Mesothelial cell of epicardium (in vitro differentiated cells): Measurements from ENCODE around the gene TLR3. TPM values are rescaled to one million over a fixed set of nuclear protein-coding genes. Genes with fewer than 3 reads are reported as not detected.

Experiments
- DNase-seq, 2 experiments: peaks; one replicate each; pipeline ENCODE4 v3.0.0; 2021; ENCODE audit warnings: low spot score in 2 of 2; ENCODE audit not compliant: unreplicated experiment in 2 of 2
- H3K27ac Mint-ChIP-seq: 2 replicates; pipeline ENCODE4 v1.8.0; 2021; ENCODE audit warnings: mixed read lengths
- H3K27me3 Mint-ChIP-seq: 2 replicates; pipeline ENCODE4 v1.8.0; 2021; ENCODE audit warnings: low read depth, mixed read lengths
- H3K36me3 Mint-ChIP-seq: 2 replicates; pipeline ENCODE4 v1.8.0; 2021; ENCODE audit warnings: mixed read lengths
- H3K4me1 Mint-ChIP-seq: 2 replicates; pipeline ENCODE4 v1.8.0; 2021; ENCODE audit warnings: mixed read lengths
- H3K4me3 Mint-ChIP-seq: 2 replicates; pipeline ENCODE4 v1.8.0; 2021; ENCODE audit warnings: mild to moderate bottlenecking, moderate library complexity, mixed read lengths
- H3K9me3 Mint-ChIP-seq: 2 replicates; pipeline ENCODE4 v1.8.0; 2021; ENCODE audit warnings: mixed read lengths
- total RNA-seq: library from RNA; stranded (reverse); gene quantifications from 3 replicates; pipeline ENCODE4 v1.2.1, GENCODE V29; 2021
- TF ChIP-seq, protein P1 (sequence below): fragments of 200-600 bp; sonication (generic); IDR thresholded peaks from one replicate; pipeline ENCODE4 v1.5.0; 2021; ENCODE audit warnings: antibody characterized with exemption; ENCODE audit not compliant: unreplicated experiment

TLR3 gene
- total RNA-seq, 1 donor from 2014 or later, result 9.2 TPM

DNA sequence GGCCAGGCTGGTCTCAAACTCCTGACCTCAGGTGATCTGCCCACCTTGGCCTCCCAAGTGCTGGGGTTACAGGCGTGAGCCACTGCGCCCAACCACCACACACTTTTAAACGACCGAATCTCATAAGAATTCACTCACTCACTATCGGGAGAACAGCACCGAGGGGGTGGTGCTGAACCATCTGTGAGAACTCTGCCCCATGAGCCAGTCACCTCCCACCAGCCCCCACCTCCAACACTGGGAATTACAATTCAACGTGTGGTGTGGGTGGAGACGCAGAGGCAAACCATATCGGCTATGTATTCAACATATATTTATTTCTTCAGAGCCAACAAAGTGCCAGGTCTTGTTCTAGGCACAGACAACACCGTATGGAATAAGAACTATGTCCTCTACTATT, 3.6 kb downstream of the TLR3 start:
- no peaks in the 10 kb centered on the region for H3K27me3 Mint-ChIP-seq
- H3K27ac Mint-ChIP-seq, result no peak overlapping the region
- peaks cover 21% of the 10 kb centered on the region for H3K4me1 Mint-ChIP-seq
- peaks cover 5% of the 10 kb centered on the region for H3K9me3 Mint-ChIP-seq
- no peak overlapping the region for H3K4me3 Mint-ChIP-seq
- DNase-seq, result no peak
- peaks cover 7% of the 10 kb centered on the region for H3K36me3 Mint-ChIP-seq
- TF ChIP-seq, protein P1, sequence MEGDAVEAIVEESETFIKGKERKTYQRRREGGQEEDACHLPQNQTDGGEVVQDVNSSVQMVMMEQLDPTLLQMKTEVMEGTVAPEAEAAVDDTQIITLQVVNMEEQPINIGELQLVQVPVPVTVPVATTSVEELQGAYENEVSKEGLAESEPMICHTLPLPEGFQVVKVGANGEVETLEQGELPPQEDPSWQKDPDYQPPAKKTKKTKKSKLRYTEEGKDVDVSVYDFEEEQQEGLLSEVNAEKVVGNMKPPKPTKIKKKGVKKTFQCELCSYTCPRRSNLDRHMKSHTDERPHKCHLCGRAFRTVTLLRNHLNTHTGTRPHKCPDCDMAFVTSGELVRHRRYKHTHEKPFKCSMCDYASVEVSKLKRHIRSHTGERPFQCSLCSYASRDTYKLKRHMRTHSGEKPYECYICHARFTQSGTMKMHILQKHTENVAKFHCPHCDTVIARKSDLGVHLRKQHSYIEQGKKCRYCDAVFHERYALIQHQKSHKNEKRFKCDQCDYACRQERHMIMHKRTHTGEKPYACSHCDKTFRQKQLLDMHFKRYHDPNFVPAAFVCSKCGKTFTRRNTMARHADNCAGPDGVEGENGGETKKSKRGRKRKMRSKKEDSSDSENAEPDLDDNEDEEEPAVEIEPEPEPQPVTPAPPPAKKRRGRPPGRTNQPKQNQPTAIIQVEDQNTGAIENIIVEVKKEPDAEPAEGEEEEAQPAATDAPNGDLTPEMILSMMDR, result no peak

- Mint-ChIP-seq H3K4me3 (no peak overlapping the region), H3K9me3 (peaks cover 5% of the 10 kb centered on the region), H3K4me1 (peaks cover 28% of the 10 kb centered on the region), H3K27me3 (no peaks in the 10 kb centered on the region), H3K36me3 (peaks cover 7% of the 10 kb centered on the region), H3K27ac (no peak overlapping the region)
- TF ChIP-seq, protein P1, result no peak
- no peak for DNase-seq
These were observed 5.2 kb downstream of the TLR3 start for GRCh38 chr4:186074189-186074588.

DNA sequence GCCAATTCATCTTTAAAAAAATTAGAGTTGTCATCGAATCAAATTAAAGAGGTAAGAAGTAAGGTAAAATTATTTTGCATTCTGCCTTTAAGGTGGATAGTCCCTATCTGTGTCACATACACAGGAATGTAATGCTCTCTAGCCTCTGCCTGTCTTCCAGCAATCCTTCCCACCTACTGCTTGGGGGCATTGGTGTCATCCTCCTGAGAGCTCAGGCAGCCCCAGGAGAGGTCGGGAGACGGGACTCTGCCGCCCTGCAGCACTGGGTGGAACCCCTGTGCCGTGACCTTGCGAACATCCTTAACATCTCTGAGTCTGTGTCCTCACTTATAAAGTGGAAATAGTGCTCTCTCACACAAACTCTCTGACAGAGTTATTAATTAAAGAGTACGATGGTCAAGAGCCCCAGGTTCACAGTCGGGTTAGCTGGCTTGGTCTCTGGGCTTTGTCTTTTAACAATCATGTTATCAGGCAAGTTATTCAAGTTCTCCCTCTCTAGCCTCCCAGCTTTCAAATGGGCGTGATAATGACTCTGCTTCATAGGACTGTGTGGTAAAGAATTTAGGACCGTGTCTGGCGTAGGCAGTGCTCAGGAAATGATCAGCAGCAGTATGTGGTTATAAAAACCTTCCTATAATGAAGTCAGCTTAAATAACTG, 10.2 kb downstream of the TLR3 start:
- Mint-ChIP-seq H3K4me3 (peak overlapping the region; percentile 32), H3K27ac (peak overlapping the region; percentile 81), H3K9me3 (no peaks in the 10 kb centered on the region), H3K27me3 (no peaks in the 10 kb centered on the region), H3K36me3 (peaks cover 20% of the 10 kb centered on the region), H3K4me1 (peaks cover 27% of the 10 kb centered on the region)
- TF ChIP-seq, protein P1, result no peak
- DNase-seq, result no peak

DNA sequence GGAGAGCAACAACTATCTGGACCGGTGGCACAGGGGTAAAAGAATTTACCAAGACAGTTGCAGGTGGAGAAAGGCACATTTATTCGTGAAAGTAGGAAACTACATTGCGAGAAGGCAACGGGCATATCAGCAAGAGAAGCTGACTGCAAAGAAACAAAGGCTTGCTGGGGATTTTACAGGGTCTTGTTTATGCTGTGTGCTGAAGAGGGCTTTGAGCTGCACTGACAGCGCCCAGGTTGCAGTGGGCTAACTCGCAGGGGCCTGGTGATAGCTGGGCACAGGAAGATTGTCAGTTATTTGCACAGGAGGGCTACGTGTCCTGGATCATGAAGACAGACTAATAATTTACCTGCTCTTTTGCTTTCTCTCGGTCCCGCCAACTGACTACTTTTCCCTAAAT, 10.7 kb downstream of the TLR3 start:
- H3K27me3 Mint-ChIP-seq, result no peaks in the 10 kb centered on the region
- TF ChIP-seq, protein P1, result no peak
- H3K4me1 Mint-ChIP-seq, result peaks cover 27% of the 10 kb centered on the region
- H3K36me3 Mint-ChIP-seq, result peaks cover 20% of the 10 kb centered on the region
- peak overlapping the region; percentile 32 for H3K4me3 Mint-ChIP-seq
- peak overlapping the region; percentile 81 for H3K27ac Mint-ChIP-seq
- no peaks in the 10 kb centered on the region for H3K9me3 Mint-ChIP-seq
- no peak for DNase-seq

DNA sequence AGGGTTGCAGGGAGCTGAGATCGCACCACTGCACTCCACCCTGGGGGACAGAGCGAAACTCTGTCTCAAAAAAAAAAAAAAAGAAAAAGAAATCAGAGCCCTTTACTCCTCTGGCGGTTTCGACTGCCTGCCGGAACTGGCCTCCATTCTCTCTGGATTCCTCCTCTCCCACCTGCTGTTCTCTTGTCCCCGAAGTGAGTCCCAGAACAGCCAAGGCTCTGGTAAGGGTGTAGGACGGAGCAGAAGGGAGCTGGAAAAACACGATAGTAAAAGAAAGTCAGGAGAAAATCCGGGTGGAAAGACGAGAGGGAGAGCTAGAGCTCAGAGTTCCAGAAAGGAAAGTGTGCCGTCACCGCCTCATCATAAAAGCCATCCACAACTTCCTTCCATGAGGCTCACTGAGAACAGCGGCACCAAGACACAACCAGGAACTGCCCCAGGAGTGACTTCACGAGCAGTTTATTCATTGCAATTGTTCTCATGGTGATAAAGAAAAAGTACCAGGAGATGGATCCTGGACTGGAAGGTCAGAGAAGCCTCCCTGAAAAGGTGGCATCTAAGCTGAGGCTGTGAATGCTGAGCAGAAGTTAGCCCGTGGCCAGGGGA, 12.3 kb downstream of the TLR3 start:
- H3K27ac Mint-ChIP-seq, result peak overlapping the region; percentile 72
- no peaks in the 10 kb centered on the region for H3K27me3 Mint-ChIP-seq
- H3K4me3 Mint-ChIP-seq, result peak overlapping the region; percentile 22
- peaks cover 27% of the 10 kb centered on the region for H3K4me1 Mint-ChIP-seq
- H3K9me3 Mint-ChIP-seq, result no peaks in the 10 kb centered on the region
- no peak for DNase-seq
- TF ChIP-seq, protein P1, result no peak
- peaks cover 20% of the 10 kb centered on the region for H3K36me3 Mint-ChIP-seq
